Measurements from ENCODE around the gene ZFYVE28. TPM values are rescaled to one million over a fixed set of nuclear protein-coding genes. Genes with fewer than 3 reads are reported as not detected.

The ZFYVE28 gene
- total and polyA plus RNA-seq, 10 of the 15 experiments (the other 5 are each of a cell fraction or from before 2014, with no cell fraction given): 0.06 to 1.9 (median 0.22) TPM; not detected in 1

DNA sequence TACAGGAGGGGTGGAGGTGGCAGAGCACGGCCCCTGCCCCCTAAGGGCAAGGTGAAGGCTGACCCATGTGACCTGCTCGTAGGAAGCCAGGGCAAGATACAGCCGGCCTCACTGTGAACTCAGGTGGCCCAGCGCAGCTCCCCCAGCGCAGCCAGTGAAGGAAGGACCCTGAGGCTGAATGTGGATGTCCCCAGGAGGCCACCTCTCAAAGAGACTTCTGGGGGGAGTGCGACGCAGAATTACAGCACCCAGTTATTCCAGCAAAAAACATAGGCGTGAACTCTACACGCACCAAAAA lies 52.6 kb downstream of the ZFYVE28 start (continued):
- TF ChIP-seq, protein P1, sequence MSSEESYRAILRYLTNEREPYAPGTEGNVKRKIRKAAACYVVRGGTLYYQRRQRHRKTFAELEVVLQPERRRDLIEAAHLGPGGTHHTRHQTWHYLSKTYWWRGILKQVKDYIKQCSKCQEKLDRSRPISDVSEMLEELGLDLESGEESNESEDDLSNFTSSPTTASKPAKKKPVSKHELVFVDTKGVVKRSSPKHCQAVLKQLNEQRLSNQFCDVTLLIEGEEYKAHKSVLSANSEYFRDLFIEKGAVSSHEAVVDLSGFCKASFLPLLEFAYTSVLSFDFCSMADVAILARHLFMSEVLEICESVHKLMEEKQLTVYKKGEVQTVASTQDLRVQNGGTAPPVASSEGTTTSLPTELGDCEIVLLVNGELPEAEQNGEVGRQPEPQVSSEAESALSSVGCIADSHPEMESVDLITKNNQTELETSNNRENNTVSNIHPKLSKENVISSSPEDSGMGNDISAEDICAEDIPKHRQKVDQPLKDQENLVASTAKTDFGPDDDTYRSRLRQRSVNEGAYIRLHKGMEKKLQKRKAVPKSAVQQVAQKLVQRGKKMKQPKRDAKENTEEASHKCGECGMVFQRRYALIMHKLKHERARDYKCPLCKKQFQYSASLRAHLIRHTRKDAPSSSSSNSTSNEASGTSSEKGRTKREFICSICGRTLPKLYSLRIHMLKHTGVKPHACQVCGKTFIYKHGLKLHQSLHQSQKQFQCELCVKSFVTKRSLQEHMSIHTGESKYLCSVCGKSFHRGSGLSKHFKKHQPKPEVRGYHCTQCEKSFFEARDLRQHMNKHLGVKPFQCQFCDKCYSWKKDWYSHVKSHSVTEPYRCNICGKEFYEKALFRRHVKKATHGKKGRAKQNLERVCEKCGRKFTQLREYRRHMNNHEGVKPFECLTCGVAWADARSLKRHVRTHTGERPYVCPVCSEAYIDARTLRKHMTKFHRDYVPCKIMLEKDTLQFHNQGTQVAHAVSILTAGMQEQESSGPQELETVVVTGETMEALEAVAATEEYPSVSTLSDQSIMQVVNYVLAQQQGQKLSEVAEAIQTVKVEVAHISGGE (CRISPR knock-in tag; IDR thresholded peaks at IDR 0.05): no peak
- no peak for TF ChIP-seq RAD51 (IDR thresholded peaks at IDR 0.05)
- no peak for TF ChIP-seq ETV6 (conservative IDR thresholded peaks at IDR 0.05 in 1 of 2, IDR thresholded peaks at IDR 0.05 in 1 of 2; ENCODE audit: borderline replicate concordance in 1 of 2, low read depth in 1 of 2)
- TF ChIP-seq ZNF274 (IDR thresholded peaks at IDR 0.05; ENCODE audit: insufficient read depth, insufficient read length): no peak
- TF ChIP-seq EED (IDR thresholded peaks at IDR 0.05; ENCODE audit: low read depth): no peak
- TF ChIP-seq HDAC2 (IDR thresholded peaks at IDR 0.05): no peak
- TF ChIP-seq IKZF1 (conservative IDR thresholded peaks at IDR 0.05): no peak
- TF ChIP-seq YY1 (IDR thresholded peaks at IDR 0.05; ENCODE audit: low read depth, low read length): no peak

GRCh38 chr4:2365054-2365912 lies 53.2 kb downstream of the ZFYVE28 start:
- ChIA-PET RAD21 (ENCODE audit: unreplicated experiment) (no interaction called here), CTCF (no interaction called here), SMC1A (ENCODE audit: uncharacterized antibody, unreplicated experiment) (no interaction called here), POLR2A (no interaction called here)
- H3K4me1 ChIP-seq (ENCODE audit: control insufficient read depth, insufficient read depth, low read length): no peaks in the 10 kb centered on the region
- intact Hi-C loops (cut with micrococcal nuclease; ENCODE audit: unreplicated experiment) (no loop called here), in situ Hi-C loops (cut with MboI) (no loop called here)
- DNase-seq (ENCODE audit: low read depth, low spot score) (no peak), ATAC-seq (no peak), FAIRE-seq (no peak)
- no peaks in the 10 kb centered on the region for H3K36me3 ChIP-seq (ENCODE audit: control insufficient read depth in 2 of 2, insufficient read depth in 2 of 2, low read length in 1 of 2)
- no peaks in the 10 kb centered on the region for H4K20me1 ChIP-seq (ENCODE audit: control insufficient read depth, insufficient read depth)
- WGBS (ENCODE audit: insufficient coverage, insufficient replicate concordance, low lambda C conversion rate, missing lambda C conversion rate): 69% methylated on average over 24 of the region's 41 CpGs
- no peak overlapping the region for H2AFZ ChIP-seq (ENCODE audit: control insufficient read depth, low read depth, low read length)
- H3K4me3 ChIP-seq: no peak overlapping the region
- H3K4me2 ChIP-seq (ENCODE audit: control insufficient read depth, insufficient read depth): no peak overlapping the region
- H3K9me3 ChIP-seq (replicated peaks; ENCODE audit: control insufficient read depth, insufficient read depth, low read length): no peaks in the 10 kb centered on the region; the same call in 2 of the 3 replicates
- no peak overlapping the region for H3K27ac ChIP-seq (ENCODE audit: control insufficient read depth, insufficient read depth)
- no peaks in the 10 kb centered on the region for H3K79me2 ChIP-seq (ENCODE audit: control insufficient read depth, insufficient read depth, low read length)
- TF ChIP-seq SIN3A (IDR thresholded peaks at IDR 0.05; ENCODE audit: low read depth, low read length): no peak
- TF ChIP-seq, protein P2, sequence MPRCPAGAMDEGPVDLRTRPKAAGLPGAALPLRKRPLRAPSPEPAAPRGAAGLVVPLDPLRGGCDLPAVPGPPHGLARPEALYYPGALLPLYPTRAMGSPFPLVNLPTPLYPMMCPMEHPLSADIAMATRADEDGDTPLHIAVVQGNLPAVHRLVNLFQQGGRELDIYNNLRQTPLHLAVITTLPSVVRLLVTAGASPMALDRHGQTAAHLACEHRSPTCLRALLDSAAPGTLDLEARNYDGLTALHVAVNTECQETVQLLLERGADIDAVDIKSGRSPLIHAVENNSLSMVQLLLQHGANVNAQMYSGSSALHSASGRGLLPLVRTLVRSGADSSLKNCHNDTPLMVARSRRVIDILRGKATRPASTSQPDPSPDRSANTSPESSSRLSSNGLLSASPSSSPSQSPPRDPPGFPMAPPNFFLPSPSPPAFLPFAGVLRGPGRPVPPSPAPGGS (IDR thresholded peaks at IDR 0.05; ENCODE audit: borderline replicate concordance, insufficient read depth, low read depth, low read length, poor library complexity, severe bottlenecking): no peak
- TF ChIP-seq ATF3 (IDR thresholded peaks at IDR 0.05; ENCODE audit: borderline replicate concordance, extremely low read depth, low read depth, low read length): no peak
- TF ChIP-seq SMAD1 (IDR thresholded peaks at IDR 0.05; ENCODE audit: low read depth, partially characterized antibody): no peak
- TF ChIP-seq MEF2B (IDR thresholded peaks at IDR 0.05; ENCODE audit: partially characterized antibody, poor library complexity, severe bottlenecking): no peak
- no peak for TF ChIP-seq POLR2A (IDR thresholded peaks at IDR 0.05; ENCODE audit: low read depth, low read length)
- no peak for TF ChIP-seq TAF1 (IDR thresholded peaks at IDR 0.05; ENCODE audit: borderline replicate concordance, low read depth, low read length)
- no peak overlapping the region for H3K9ac ChIP-seq (ENCODE audit: control insufficient read depth, insufficient read depth, low read length)
- no TSS peak for BruUV-seq (replicated peaks)
- H3K27me3 ChIP-seq (replicated peaks in 1 of 2; ENCODE audit: control insufficient read depth in 2 of 2, insufficient read depth in 2 of 2, low read length in 1 of 2): no peaks in the 10 kb centered on the region

Measured in GM12878 (cell line).